Measurements from ENCODE around the gene HBEGF. TPM values are rescaled to one million over a fixed set of nuclear protein-coding genes. Genes with fewer than 3 reads are reported as not detected.

HBEGF gene
- polyA plus RNA-seq, 10 donors = 11.9 to 35.3 (median 16.6) TPM

DNA sequence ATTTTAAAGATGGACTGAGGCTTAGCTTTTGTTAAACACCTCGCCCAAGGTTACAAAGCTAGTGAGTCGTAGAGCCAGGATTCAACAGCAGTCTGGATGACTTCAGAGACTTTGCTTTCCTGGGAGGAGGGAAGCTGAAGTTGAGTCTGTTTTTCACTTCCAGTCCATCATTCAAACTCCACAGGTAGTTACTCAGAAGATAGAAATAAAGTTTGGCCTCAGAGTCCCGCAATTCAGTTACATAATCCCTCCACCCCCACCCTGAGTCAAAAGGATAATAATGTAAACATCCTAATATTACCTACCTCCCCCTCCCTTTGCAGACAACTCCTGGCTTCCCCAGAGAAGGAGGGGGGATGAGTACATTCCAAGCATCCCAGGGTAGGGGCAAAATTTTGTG is 8.1 kb downstream of the HBEGF start:
- DNase-seq = no peak

DNA sequence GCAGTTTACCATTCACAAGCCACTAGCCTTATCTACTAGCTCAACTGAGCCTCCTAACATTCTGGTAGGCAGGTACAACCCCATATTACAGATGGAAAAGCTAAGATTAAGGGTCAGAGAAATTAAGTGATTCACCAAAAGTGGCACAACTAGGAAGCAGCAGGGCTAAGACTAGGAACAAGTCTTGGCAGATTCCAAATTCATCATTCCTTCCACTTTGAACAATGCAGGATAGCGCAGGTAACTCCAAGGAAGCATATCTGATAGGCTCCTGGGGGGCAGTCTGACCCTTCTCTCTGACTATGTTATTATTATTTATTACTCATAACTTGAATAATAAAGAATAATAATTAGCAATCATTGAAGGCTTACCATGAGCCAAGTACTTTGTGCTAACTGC is 8.5 kb downstream of the HBEGF start:
- no peak for DNase-seq

DNA sequence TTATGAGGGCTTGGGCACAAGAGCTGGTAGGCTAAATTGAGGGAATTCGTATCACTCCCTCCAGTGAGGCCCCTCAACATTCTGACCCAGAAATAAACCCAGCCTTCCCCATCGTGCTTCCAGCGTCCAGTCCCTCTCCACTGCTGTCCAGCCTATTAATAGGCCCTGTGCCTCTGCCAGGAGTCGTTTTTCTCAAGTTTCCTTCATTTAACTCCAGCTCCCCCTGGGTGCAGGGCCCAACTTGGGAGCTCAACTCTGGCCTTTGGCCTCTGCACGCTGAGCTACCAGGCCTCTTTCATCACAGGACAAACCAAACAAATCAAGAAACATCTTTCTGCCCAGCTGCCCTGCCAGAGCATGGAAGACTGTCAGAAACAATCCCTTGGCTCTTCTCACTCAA is 10.0 kb downstream of the HBEGF start:
- peak in 2 of 3 donors; percentile 61 to 81 for DNase-seq

DNA sequence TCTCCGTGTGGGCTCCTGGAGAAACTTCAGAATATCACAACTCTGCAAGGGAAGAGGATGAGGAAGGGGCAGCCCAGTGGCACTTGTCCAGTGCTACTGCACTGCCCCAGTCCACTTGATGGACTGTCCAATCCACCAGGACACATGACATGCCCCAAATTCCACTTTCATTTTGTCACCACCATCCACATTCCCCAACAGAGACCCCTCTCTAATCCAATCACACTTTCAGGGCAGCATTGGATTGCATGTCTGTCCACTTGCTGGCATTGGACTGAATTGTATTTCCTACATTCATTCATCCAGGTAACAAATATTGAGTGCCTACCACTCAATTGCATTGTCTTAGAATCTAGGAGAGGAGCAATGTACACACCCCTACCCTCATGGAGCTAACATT is 14.8 kb downstream of the HBEGF start:
- no peak for DNase-seq

DNA sequence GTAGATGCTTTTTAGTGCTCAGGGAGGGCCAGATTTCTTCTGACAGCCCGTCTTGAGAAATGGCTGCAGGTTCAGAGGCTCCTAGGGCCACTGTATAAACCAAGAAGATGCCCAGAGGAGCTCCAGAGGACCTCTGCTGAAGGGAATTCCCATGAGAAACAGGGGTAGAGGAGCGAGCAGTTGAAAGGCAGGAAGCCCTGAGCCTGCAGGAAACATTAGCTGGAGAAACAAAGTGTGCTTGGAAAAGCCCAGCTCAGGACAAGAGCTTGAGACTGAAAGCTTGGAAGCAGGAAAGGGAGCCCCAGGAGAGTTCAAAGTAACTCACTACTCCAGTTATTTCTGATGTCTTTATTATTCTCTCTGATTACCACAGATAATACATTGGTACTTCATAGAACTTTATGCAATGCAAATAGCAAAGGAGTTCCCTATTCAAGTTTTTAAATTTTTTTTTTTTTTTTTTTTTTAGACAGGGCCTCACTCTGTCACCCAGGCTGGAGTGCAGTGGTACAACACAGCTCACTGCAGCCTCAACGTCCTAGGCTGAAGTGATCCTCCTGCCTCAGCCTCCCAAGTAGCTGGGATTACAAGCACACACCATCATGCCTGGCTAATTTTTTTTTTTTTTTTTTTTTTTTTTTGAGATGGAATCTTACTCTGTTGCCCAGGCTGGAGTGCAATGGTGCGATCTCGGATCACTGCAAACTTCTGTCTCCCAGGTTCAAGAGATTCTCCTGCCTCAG is 16.5 kb downstream of the HBEGF start:
- DNase-seq = peak in 1 of 3 donors; percentile 29

DNA sequence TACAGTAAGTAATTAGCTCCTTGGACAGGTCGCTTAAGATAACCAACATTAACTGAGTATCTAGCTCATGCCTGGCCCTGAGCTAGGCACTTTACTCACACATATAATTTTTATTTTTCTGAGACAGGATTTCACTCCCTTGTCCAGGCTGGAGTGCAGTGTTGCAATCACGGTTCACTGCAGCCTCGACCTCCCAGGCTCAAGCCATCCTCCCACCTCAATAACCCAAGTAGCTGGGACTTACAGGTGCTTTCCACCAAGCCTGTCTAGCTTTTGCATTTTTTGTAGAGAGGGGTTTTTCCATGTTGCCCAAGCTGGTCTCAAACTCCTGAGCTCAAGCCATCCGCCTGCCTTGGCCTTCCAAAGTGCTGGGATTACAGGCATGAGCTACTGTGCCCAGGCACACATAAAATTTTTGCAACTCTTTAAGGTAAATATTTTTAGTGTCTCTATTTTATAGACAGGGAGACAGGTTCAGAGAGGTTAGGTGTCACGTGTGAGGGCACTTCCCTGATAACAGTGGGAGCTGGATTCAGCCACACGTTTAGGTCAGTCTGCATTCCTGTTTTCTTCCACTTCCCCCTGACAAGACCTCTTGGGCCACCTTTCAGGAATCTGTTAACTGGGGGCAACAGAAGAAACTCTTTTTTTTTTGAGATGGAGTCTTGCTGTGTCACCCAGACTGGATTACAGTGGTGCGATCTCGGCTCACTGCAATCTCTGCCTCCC is 18.2 kb downstream of the HBEGF start:
- no peak for DNase-seq

DNA sequence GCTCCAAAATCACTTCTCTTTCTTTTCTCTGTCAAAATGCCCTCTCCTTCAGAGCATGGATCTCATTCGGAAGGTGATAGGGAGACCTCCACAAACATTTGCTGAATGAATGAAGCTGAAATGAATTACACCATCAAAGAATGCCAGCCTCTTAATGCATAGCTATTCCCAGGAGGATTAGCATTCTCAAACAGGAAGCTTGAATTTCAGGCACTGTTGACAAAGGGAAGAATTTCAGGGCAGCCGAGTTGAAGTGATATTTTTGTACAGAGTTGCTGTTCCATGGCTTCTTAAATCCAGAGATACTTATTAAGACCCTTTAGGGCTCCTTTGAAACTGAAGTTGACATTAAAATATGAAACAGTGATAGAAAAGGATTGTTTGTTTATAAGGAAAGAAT is 18.8 kb downstream of the HBEGF start:
- no peak for DNase-seq

DNA sequence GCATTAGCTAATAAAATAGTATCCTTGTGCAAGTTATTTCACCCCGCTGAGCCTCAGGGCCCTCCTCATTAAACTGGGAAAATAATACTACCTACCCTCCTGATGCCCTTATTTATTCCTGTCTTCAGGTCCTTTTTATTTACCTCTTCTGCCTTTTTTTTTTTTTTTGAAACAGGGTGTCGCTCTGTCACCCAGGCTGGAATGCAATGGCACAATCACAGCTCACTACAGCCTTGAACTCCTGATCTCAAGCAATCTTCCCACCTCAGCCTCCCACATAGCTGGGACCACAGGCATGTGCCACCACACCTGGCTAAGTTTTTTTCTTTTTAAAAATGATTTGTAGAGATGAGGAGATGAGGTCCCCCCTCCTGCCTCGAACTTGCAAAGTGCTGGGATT is 20.9 kb downstream of the HBEGF start:
- no peak for DNase-seq

DNA sequence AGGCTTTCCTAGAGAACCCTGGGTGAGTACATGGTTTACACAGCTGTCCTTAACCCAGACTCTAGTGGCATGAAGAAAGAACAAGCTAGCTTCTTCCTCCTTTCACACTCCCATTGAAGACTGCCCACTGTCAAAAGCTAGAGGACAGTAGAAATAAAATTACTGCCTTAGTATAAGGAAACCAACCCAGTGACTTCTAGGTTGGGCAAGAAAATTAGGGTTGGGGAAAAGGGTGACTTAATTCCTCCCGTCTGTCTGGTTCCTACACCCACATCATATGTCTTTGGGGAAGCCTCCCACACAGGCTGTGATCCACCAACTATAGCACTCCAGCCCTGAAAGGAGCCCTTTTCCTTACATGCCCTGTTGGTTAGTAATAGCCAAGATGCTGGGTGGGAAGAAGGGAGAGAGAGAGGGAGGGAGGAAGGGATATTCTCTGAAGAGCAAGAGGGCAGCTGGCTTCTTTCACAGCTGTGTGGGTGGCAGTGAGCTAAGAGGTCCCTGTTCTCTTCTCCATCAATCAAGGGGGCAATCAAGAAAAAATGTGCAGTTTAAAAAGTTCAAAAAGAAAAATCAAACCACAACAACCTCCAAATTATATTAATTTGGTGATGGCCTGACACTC is 21.7 kb downstream of the HBEGF start:
- DNase-seq = no peak

DNA sequence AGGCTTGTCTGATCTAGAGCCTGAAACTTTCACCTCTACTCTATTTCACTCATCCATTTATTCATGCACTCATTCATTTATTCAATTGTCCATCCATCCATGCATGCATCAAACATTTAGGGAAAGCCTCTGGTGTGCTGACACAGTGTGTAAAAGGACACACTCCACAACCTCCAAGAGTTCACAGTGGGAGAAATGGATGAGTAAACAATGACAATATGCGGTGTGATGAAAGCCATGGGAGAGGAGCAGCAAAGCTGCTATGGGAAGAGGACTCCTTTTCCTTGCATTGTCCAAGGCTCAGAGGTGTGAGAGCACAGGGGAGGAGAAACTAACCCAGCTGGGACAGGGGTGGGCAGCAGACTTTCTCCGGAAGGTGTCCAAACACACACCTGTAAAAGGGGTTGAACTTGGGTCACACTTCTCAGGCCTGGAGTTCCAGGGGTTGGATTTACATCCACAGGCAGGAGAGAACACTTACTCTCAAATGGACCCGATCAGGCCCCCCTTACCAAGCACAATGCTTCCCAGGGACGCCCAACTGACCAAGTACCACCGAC is 22.3 kb downstream of the HBEGF start:
- no peak for DNase-seq

DNA sequence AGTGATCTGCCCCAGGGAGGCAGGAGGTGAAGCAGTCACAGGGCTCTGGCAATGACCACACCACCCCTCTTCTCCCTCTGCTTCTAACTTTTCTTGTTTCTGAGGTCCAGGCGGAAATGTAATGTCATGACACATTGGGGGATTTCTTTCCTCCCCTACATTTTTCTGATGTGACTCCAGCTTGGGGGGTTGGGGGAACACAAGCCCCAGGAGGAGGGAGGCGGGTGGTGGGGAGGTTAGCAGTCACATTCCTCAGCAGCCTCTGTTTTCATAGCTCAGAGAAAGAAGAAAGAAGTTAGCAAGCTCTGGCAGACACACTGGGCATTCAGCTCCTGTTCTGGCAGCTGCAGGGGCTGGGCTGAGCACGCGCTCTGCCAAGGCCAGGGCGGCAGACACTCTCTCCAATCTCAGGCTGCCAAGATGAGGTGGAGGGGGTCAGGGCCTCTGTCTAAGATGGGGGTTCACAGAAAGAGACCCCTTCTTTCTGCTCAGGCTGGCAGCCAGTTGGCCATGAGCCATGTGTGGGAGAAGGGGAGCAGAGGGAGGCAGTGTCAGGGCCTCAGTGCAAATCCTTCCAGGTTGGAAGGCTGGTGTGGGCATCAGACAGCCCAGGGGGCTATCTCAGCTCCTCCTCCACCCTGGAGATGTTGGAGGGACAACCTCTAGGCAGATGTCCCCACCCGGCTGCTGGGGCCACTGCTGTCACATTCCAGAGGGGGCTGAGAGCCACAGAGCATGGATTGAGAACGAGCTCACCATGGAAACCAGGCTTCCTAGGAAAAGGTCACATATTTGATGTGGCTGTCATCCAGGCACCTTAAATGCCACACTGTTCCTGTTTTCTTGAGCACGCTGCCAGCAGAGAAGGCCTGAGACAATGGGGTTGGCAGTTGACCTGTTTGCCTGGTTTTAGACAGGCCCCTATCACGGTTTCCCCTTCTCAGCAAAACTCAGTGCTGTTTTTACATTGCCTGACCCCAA is 23.4 kb downstream of the HBEGF start:
- peak in 2 of 3 donors; percentile 64 to 92 for DNase-seq

DNA sequence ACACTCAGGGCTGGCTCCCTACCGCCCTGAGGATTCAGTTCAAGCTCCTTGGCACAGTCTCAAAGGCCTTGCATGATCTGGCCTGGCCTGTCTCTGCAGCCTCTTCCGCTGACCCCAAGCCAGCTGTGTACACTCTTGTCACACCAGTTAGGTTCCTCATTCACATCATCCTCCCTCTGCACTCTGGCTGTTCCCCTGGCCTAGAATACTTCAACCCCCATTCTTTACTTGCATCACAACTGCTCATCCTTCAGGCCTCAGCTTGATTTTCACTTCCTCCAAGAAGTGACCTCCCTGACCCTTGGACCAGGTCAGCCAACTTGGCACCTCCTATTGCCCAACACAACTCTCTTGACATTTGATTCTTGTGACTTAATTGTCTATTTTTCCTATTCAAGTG is 24.6 kb downstream of the HBEGF start:
- peak in 1 of 3 donors; percentile 36 for DNase-seq

DNA sequence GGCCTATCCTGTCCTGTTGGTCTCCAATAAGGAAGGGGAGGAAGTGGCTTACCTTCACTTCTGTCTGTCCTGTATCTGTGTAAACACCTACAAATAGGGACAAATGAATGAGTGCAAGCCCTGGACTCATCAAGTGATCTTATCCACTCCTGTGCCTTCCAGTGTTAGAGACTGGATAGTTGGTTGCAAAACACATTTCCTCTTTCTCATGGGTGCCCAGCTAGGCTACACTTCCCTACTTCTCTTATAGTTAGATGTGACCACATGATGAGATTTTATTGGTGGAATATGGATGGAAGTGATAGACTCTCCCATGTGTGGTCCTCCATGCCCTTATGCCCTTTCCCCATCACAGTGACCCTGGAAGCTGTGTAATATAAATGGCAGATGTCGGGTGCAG is 26.6 kb downstream of the HBEGF start:
- no peak for DNase-seq

DNA sequence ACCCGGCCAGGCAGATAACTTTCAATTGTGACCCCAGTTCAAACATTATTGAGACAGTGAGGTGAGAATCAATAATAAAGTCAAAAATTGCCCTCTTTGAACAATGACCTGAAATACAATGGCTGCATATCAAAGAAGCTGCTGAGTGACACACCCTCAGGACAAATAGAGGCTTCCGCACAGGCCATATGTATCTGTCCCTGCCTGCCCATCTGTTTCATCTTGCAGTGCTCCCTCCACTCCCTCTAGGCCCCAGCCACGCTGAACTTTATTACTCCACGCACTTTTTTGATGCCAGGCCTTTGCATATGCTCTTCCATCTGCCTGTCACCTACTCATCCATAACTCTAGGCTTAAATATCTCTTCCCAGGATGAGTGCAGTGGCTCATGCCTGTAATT is 27.6 kb downstream of the HBEGF start:
- DNase-seq = no peak

DNA sequence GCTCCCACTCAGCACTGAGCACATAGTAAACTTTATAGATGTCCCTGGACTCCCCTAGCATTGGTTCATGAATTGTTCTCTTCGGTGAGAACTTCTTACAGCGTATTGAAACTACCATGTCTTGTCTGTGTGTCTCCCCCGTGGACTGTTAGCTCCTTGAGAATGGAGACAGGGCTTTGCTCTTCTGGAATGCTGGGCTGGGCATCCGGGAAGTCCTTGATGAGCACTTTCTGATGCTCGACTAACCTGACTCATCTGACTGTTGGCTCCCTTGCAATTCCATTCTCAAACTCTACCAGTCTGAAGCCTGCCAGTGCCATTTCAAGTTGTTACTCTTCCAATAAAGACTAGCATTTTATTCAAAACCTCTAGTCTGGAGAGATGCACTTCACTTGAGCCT is 28.5 kb downstream of the HBEGF start:
- DNase-seq = no peak

DNA sequence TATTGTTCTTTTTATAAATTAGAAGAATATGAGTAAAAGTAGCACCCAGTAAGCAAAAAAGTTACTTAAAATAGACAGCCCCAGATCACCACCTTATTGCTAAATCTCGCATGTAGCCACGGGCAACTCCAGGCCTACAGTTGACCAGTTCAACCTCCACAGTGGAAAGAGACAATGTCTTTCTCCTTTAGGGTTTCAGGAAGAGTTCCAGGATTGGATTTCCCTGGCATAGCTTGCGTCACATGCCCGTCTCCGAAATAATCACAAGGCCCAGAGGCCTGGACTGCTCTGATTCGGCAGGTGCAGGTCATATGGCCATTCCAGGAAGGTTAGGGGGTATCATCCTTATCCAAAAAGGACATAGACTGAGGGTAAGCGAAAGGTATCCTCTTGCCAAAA is 33.6 kb downstream of the HBEGF start:
- DNase-seq = no peak

DNA sequence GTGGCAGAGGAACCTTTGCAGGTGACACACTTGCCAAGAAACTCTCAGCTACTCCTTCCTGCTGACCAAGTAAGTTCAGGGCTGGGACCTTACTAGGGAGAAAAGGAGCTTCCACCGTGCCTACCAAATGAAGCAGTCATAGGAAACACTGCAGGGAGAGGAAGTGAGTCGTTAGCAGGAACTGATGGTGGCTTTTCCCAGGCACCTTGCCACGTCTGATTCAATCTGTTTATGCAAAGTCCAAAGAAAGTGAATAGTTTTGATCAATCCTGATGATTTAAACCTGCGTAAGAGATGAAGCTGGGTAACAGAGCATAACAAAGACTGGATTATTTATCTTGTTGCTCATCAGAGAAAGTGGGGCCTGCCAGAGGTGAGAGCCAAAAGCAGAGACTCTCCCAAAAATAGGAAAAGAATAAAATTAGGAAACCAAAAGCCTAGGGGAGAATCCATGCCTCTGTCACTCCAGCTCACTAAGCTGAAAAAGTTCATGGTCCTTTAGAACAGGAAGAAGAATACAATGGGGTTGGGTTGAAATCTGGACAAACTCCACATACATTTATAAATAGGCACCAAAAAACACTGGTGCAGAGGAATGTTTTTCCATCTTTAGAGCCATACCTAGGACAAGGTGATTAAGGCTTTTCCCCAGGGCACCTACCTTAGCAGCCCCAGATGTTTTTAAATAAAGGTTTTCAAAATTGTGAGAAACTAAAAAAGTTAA is 34.2 kb downstream of the HBEGF start:
- peak in 2 of 3 donors; percentile 32 to 86 for DNase-seq

DNA sequence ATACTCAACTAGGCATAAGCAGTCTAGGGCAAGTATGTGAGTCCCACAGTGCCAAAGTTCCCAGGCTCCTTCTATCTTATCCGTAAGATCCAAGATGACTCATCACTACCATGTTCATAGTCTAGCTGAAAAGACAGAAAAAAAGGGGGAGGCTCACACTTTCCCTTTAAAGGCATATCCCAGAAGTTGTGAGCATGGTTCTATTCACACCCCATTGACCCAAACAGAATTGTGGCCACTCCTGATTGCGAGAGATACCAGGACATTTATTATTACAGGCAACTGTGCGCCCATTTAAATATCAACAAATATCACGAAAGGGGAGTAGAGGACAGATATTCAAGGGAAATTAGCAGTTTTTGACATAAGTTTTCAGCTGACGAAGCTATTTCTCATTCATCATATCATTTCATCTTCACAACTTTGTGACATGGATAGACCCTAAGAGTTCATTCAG is 35.4 kb downstream of the HBEGF start:
- DNase-seq = peak in 1 of 3 donors; percentile 68

DNA sequence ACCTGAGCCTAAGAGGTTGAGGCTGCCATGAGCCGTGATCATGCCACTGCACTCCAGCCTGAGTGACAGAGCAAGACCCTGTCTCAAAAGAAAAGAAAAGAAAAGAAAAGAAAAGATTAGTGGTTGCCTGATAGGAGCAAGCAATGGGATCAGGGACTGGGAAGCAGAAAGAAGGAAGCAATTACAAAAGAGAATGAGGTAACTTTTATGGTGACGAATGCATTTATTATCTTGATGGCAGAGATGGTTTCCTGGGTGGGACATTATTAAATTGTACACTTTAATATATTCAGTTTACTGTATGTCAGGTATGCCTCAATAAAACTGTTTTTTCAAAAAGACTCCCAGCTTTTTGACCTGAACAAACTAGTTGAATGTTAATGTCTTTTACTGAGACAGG is 36.0 kb downstream of the HBEGF start:
- DNase-seq = no peak

DNA sequence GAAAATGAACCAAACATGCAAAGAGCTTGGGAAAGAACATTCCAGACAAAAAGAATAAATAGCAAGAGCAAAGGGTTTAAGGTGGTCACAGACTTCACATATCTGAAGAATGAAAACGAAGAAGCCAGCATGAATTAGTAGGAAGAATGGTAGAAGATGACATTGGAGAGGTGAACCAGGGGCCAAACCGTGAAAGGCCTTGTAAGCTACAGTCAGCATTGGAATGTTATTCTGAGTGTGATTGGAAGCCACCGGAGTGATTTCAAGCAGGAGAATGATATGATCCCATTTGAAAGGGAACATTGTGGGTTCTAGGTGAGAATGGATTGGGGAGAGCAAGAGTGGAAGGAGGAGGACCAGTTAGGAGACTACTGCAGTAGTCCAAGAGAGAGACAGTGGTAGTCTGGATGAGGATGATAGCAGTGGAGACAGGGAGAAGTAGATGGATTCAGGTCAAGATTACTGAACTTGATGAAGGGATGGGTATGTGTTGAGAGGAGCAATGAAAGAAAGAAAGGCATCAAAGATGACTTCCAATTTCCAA is 36.6 kb downstream of the HBEGF start:
- DNase-seq = no peak
